Gastroesophageal sphincter (tissue), 3 donors: ENCODE data around the gene SAE1.

ENCODE experiments used
- POLR2A ChIP-seq, 2 donors: fragments of 450-650 bp; IDR thresholded peaks; one replicate each; pipeline ENCODE4 v1.6.1; 2017; ENCODE audit warnings: antibody characterized with exemption in 2 of 2, mild to moderate bottlenecking in 2 of 2, moderate library complexity in 1 of 2
- TF ChIP-seq, protein P1 (sequence below), 4 experiments: fragments of 200-600 bp in 2 of 4; fragments of 450-650 bp in 2 of 4; sonication (generic) in 1 of 4; IDR thresholded peaks; one replicate each; pipeline ENCODE4 v1.5.1; 2017 to 2019; ENCODE audit warnings: antibody characterized with exemption in 4 of 4, mild to moderate bottlenecking in 2 of 4, moderate library complexity in 2 of 4

DNA sequence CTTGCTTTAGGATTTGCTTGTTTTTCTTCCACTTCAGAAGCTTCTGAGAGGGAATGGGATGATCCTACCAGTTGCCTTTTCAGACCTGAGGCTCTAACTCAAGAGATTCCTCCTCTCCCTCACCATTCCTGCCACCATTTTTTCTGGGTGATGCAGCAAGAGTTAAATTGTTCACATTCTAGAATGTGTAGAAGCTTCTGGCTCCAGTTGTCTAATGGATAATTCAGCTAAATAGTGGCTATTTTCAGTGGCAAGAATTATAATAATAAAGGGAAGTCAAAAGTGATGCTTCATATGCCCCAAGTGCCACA is 79.5 kb downstream of the SAE1 start:
- TF ChIP-seq, protein P1, sequence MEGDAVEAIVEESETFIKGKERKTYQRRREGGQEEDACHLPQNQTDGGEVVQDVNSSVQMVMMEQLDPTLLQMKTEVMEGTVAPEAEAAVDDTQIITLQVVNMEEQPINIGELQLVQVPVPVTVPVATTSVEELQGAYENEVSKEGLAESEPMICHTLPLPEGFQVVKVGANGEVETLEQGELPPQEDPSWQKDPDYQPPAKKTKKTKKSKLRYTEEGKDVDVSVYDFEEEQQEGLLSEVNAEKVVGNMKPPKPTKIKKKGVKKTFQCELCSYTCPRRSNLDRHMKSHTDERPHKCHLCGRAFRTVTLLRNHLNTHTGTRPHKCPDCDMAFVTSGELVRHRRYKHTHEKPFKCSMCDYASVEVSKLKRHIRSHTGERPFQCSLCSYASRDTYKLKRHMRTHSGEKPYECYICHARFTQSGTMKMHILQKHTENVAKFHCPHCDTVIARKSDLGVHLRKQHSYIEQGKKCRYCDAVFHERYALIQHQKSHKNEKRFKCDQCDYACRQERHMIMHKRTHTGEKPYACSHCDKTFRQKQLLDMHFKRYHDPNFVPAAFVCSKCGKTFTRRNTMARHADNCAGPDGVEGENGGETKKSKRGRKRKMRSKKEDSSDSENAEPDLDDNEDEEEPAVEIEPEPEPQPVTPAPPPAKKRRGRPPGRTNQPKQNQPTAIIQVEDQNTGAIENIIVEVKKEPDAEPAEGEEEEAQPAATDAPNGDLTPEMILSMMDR (IDR thresholded peaks at IDR 0.05), result no peak
- TF ChIP-seq POLR2A (IDR thresholded peaks at IDR 0.05), result no peak
